HG03103 (cell line): Measurements from ENCODE around the gene FLCN.

Experiments
- ATAC-seq: cut with Tn5 transposase; IDR thresholded peaks from one replicate; pipeline ENCODE4 v1.9.1; 2021; ENCODE audit warnings: low read depth; ENCODE audit not compliant: unreplicated experiment

FLCN gene

DNA sequence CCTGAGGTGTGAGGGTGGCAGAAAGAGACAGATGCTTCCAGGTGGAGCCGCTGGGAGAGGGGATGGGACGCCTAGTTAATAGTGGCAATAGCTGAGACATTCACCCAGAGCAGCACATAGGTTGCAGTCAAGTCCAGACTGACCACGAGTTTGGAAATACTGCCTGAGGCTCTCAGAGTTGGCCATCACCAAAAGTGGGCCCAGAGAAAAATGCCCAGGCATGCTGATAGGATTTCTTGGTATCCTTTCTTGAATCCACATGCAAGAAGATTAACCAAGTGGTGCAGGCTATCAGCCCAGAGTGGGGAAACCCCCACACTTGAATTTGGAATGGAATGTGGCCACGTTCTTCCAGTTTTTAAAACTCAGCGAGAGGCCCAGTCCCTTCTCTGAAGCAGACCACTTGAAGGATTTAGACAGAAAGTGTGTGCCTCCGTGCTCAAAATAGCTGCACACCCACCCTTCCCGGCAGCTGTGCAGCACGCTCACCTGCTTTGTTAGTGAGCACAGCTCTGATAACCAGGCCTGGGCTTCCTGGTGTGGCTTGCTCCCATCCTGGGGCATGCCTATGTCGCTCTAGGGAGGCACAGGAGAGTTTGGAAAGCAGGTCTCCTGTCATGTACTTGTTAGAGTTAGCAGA, 66.5 kb downstream of the FLCN start:
- no peak for ATAC-seq

DNA sequence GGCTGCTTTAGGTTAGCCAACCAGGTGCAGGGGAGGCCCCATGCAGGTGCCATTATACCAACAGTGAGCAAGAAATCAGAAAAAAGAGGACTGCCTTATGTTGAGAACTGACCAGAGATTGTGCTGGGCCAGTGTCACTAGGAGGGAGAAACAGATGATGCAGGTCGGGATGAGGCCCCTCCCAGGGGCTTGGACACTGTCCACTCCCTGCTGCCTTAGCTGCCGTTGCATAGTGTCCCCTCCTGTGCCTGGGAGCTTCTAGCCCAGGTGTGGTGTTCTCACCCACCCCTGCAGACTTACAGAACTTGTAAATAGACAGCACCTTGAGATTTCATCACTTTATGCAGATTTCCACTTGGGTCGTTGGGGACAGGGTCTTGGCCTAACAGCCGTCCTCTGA, 67.6 kb downstream of the FLCN start:
- no peak for ATAC-seq

DNA sequence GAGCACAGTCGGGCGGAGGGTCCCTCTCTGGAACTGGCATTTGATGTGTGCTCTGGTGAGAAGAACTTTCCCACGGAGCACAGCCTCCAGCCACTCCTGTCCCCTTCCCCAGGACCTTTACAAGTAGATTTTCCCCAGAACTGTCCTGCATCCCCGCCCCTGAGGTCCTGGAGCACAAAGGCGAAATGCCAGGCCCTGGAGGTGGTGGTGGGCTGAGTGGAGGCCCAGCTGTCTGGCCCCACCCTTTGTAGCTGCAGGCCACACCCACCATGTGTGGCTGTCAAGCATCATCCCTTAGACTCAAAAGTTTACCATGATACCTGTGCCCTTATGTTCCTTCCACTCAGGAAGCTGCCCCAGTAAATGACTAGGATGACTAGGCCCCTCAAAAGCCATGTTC, 68.6 kb downstream of the FLCN start:
- no peak for ATAC-seq

DNA sequence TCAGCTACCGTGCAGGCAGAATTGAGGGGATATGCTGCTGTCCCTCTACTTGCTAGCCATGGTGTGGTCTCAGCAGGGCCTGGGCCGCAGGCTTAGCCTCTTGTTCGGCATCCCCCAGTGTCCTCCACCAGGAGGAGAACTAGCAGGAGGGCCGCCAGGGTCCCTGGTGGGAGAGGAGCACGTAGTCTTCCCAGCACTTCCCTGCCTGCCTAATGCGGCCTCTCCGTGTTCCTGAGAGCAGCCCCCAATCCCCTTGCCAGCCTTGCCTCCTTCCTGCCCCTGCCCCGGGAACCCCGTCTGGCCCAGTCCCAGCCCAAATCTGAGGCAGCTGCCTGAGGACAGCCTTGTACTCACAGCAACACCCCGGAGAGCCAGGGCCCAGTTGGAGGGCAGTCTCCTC, 69.0 kb downstream of the FLCN start:
- ATAC-seq: no peak

DNA sequence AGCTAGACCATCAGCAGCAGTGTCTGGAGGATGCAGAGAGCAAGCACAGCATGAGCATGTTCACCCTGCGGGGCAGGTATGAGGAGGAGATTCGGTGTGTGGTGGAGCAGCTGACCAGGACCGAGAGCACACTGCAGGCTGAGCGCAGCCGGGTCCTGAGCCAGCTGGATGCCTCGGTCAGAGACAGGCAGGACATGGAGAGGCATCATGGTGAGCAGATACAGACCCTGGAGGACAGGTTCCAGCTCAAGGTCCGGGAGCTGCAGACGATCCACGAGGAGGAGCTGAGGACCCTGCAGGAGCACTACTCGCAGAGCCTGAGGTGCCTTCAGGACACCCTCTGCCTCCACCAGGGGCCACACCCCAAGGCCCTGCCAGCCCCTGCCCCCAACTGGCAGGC, 69.6 kb downstream of the FLCN start:
- ATAC-seq: no peak

DNA sequence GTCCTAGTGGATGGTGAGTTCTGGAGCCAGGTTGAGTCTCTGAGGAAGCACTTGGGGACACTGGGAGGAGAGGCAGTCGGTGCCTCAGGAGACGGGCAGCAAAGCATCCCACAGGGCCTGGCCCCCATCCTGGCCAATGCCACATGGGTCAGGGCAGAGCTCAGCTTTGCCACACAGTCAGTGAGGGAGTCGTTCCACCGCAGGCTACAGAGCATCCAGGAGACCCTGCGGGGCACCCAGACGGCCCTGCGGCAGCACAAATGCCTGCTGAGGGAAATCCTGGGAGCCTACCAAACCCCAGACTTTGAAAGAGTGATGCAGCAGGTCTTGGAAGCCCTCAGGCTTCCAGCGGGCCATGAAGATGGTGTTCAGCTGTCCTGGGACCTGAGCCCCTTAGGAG, 70.5 kb downstream of the FLCN start:
- ATAC-seq: no peak

DNA sequence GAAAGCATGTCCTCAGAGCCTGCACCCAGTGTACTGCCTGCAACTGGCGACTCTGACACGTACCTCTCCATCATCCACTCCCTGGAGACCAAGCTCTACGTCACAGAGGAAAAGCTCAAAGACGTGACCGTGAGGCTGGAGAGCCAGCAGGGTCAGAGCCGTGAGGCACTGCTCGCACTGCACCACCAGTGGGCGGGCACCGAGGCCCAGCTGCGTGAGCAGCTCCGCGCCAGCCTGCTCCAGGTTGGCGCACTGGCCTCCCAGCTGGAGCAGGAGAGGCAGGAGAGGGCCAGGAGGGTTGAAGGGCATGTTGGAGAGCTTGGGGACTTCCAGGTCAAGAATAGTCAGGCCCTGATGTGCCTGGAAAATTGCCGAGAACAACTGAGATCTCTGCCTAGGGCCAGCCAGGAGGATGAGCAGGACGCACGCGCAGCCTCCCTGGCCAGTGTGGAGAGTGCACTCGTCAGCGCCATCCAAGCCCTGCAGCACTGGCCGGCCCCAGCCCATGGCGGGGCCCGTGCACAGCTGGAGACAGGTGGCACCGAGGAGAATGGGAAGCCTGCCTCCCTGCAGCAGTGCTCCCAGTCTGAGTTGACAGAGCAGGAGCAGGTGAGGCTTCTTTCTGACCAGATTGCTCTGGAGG, 71.2 kb downstream of the FLCN start:
- ATAC-seq: no peak

DNA sequence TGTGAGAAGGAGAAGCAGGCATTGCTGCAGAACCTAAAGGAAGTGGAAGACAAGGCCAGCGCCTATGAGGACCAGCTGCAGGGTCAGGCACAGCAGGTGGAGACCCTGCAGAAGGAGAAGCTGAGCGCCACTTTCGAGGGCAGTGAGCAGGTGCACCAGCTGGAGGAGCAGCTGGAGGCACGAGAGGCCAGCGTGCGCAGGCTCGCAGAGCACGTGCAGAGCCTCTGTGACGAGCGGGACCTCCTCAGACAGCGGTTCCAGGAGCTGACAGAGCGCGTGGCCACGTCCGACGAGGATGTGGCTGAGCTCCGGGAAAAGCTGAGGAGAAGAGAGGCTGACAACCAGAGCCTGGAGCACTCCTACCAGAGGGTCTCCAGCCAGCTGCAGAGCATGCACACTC, 72.3 kb downstream of the FLCN start:
- no peak for ATAC-seq

- no peak for ATAC-seq
Measured at GRCh38 chr17:17164156-17164555, 72.8 kb downstream of the FLCN start.
